ENCODE measurements around the gene MRPS10. TPM values are rescaled to one million over a fixed set of nuclear protein-coding genes. Genes with fewer than 3 reads are reported as not detected.

MRPS10 gene
- total RNA-seq: 46.4 TPM
- 24.1 TPM for polyA plus RNA-seq

DNA sequence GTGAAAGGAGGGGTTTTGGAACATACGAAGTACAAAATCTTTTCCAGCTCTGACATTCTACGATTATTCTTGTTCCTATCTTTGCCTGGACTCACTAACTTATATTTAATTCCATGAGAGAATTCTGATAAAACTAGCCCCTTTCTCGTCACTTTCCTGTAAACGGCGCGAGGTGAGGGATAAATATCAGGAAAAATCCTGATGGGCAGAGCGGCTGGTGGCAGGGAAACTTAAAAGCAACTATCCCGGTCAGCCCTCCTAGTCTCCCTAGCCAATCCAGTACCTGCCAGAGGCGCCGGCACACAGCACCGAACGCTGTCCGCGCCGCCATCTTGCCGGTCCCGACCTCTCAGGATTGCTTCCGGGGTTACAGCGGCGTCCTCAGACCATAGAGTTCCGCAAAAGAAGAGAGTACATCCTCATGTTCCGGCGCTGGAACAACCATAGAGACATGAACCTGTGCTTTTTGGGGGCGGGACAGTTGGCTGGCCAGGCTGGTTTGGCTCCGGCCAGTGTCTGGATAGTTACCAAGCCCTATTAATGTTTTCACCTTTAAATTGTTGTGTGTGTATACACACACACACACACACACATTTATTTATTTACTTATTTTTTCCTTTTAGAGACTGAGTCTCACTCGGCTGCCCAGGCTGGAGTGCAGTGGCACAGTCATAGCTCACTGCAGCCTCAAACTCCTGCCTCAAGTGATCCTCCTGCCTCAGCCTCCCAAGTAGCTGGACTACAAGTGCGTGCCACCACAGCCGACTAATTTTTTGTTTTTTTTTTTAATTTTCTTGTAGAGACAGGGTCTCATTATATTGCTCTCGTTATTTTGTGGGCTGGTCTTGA lies at the start of gene MRPS10:
MRPS10 (minus strand) TSS at position 343 of the 849 bp plus-strand sequence; CDS start at position 331, 12 bp downstream.
- Histone ChIP-seq H3K27ac (ENCODE audit: low read depth) (no peak within 1 kb of the TSS), H3K36me3 (ENCODE audit: insufficient read depth) (no peaks in the 10 kb centered on the region), H3K4me1 (ENCODE audit: insufficient read depth) (no peaks in the 10 kb centered on the region), H3K4me3 (ENCODE audit: low read depth, low read length) (peak within 1 kb of the TSS; percentile 61)
- DNase-seq (ENCODE audit: extremely low spot score): peak; percentile 92
- 10% methylated on average over 29 of the region's 29 CpGs for WGBS

DNA sequence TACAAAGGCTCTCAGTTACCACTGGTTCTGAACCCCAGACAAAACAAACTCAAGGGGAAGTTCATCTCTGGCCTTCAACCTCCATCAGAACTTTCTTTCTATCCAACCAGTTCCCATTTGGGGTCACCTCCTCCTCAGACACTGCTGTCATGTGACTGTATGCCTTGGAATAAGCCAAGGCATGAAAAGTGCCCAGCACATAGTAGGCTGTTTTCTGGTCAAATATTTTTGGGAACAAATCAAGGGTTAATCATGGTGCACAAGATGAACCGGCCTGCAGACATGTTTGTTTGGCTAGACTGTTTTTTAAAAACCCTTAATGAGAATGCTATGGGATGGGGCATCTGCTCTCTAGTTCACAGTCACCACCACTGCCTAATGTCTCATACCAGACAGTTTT lies 48.9 kb upstream of the MRPS10 start:
- no peaks in the 10 kb centered on the region for H3K36me3 ChIP-seq (ENCODE audit: insufficient read depth)
- DNase-seq (ENCODE audit: extremely low spot score): no peak
- WGBS: 78% methylated on average over 1 of the region's 1 CpG

DNA sequence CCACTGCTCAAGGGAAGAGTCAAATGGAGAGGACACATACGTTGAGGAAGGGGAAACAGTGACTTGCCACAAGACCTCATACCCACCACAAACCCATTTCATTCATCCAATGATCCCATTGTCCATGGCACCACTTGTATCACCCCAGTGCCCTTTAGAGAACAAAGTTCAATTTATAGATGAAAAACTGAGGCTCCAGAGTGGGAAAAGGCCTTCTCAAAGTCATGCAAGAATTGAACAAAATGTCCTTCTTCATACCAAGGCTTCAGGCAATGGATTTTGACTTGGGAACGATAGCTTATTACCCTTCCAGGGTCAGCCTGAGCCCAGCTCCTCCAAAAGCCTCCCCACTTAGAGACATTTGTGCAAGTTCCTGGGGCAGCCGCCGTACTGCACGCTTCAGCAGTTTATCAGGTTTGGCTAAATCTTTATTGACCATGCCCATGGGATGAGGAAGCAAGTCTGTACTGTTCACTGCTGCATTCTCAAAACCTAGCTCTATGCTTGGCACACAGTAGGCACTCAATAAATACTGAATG lies 47.3 kb upstream of the MRPS10 start:
- no peak for DNase-seq (ENCODE audit: extremely low spot score)
- H3K27ac ChIP-seq (ENCODE audit: low read depth): no peak overlapping the region
- no peaks in the 10 kb centered on the region for H3K4me1 ChIP-seq (ENCODE audit: insufficient read depth)
- no peak overlapping the region for H3K4me3 ChIP-seq (ENCODE audit: low read depth, low read length)
- H3K36me3 ChIP-seq (ENCODE audit: insufficient read depth): no peaks in the 10 kb centered on the region
- WGBS: 80% methylated on average over 5 of the region's 5 CpGs

More for the DNA sequence above, 48.9 kb upstream of the MRPS10 start:
- H3K4me3 ChIP-seq (ENCODE audit: low read depth, low read length): no peak overlapping the region
- no peak overlapping the region for H3K27ac ChIP-seq (ENCODE audit: low read depth)
- no peaks in the 10 kb centered on the region for H3K4me1 ChIP-seq (ENCODE audit: insufficient read depth)

DNA sequence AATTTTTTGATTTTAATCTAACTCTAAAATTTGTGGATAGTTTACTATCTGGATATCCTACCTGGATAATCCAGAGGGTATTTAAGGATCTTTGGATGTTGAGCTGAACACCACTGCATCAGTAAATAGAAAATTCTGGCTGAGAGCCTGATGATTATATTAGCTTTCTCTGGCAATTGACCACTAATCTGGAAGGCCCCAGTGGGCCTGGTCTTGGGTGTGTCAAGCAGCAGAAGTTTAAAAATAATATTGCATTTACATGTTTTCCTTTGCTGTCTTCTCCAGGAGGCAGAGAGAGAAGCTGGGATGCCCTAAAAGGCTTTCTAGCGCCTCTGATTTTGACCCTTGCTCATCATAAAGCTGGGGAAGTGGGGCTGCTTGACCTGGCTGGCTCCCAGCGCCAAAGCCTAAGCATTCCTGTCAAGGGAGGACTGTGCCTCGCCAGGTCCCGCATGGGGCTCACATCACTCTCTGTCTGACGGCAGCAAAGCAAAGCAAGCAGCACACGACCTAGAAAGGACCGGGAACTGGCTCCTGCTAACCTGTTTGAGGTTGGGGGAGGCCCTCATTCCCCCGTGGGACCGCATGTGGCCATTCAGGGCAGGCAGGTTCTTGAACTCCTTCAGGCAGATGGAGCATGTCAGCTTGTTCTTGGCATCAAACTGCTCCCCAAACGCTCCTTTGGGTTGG lies 46.6 kb upstream of the MRPS10 start:
- Histone ChIP-seq H3K4me1 (ENCODE audit: insufficient read depth) (no peaks in the 10 kb centered on the region), H3K4me3 (ENCODE audit: low read depth, low read length) (no peak overlapping the region), H3K27ac (ENCODE audit: low read depth) (no peak overlapping the region), H3K36me3 (ENCODE audit: insufficient read depth) (no peaks in the 10 kb centered on the region)
- no peak for DNase-seq (ENCODE audit: extremely low spot score)
- WGBS: 52% methylated on average over 10 of the region's 10 CpGs

DNA sequence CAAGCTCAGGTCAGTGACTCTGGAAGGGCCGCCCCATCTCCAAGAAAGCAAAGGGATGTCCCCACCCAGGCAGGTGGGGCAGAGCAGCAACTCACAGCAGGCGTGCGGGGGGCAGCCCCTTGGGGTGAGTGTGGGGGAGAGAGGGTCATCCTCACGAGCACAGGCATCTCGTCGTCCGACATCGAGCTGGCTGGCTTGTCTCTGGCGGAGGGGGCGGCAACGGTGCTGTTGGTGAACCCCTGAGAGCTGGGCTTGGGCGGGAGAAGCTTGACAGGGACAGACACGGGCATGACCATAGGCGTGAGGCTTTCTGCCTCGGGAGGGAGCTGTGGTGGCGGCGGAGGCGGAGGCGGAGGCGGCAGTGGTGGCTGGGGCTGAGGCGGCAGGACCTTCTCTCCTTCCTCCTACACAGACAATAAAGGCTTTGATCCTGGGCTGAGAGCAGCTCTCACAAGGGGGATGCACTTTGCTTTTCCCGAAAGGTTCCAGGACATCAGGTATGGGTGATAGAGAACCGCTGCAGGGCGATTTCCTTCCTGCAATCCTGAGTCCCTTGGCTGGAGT lies 45.6 kb upstream of the MRPS10 start:
- Histone ChIP-seq H3K4me3 (ENCODE audit: low read depth, low read length) (no peak overlapping the region), H3K27ac (ENCODE audit: low read depth) (no peak overlapping the region), H3K4me1 (ENCODE audit: insufficient read depth) (no peaks in the 10 kb centered on the region), H3K36me3 (ENCODE audit: insufficient read depth) (no peaks in the 10 kb centered on the region)
- DNase-seq (ENCODE audit: extremely low spot score): no peak
- 87% methylated on average over 24 of the region's 24 CpGs for WGBS

DNA sequence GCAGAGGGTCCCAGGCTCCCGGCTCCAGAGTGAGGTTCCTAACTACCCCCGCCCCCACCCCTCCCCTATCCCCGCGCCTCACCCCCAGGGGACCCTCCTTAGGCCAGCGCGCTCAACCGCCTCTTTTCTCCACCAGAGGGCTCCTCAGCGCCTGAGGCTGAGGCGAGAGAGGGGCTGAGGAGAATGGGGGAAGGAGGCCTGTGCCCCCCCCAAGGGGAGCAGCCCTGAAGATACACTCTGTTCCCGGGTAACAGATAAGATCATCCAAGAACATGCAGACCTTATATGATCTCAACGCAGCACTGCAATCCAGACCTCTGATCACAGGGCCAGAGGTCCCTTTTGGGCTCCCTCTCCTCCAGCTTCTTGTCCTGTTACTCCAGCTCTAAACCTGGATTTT lies 43.3 kb upstream of the MRPS10 start:
- no peak for DNase-seq (ENCODE audit: extremely low spot score)
- no peak overlapping the region for H3K4me3 ChIP-seq (ENCODE audit: low read depth, low read length)
- H3K27ac ChIP-seq (ENCODE audit: low read depth): no peak overlapping the region
- no peaks in the 10 kb centered on the region for H3K4me1 ChIP-seq (ENCODE audit: insufficient read depth)
- no peaks in the 10 kb centered on the region for H3K36me3 ChIP-seq (ENCODE audit: insufficient read depth)
- 40% methylated on average over 11 of the region's 11 CpGs for WGBS

DNA sequence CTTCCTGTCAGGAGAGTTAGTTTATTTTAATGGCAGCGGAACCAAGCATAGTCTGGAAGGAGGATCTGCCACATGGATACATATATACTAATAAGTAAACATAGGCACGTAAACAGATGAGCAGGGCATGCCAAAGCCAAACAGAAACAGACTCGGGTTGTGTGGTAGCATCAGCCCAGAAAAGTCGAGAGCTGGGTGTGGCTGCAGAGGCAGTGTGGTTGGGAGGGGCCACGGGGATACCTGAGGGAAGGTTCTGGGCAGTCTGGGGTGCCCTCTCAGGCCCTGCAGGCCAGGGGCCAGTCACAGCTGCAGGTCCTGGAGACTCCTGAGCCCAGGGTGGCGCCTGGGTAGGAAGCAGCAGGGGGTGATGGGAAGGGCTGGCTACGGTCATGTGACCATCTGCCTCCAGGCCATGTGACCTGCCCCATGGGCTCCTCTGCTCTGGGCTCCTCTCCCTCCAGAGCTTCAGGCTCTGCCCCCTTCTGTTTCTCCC lies 42.8 kb upstream of the MRPS10 start:
- H3K4me3 ChIP-seq (ENCODE audit: low read depth, low read length): peak overlapping the region; percentile 10
- DNase-seq (ENCODE audit: extremely low spot score): no peak
- WGBS: 43% methylated on average over 7 of the region's 7 CpGs
- no peaks in the 10 kb centered on the region for H3K36me3 ChIP-seq (ENCODE audit: insufficient read depth)
- no peaks in the 10 kb centered on the region for H3K4me1 ChIP-seq (ENCODE audit: insufficient read depth)
- H3K27ac ChIP-seq (ENCODE audit: low read depth): no peak overlapping the region

DNA sequence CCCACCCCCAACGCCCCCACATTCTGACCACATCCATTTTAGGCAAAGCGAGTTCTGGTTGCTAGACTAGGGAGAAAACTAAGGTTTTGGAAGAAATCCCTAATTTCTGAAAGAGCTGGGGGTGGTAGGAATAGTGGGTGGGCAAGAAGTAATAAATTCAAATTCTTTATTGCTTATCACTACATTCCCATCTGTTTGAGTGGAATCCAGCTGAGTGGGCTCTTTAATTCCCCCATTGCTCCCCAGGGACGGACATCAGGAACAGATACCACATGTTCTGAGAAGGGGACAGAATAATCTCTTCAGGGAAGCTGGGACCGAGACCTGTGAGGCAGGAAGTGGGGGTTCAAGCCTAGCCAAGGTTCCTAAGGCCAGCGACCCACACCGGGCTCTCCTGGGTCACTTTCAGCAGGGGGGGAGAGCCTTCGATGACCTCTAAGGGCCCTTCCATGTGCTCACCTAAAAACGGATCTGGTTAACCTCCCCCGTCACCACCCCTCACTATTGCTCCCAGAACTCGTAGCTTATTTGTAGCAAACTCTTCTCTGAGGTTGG lies 42.3 kb upstream of the MRPS10 start:
- Histone ChIP-seq H3K27ac (ENCODE audit: low read depth) (peak overlapping the region; percentile 18), H3K4me3 (ENCODE audit: low read depth, low read length) (peak overlapping the region; percentile 10), H3K36me3 (ENCODE audit: insufficient read depth) (no peaks in the 10 kb centered on the region), H3K4me1 (ENCODE audit: insufficient read depth) (no peaks in the 10 kb centered on the region)
- WGBS: 49% methylated on average over 10 of the region's 10 CpGs
- DNase-seq (ENCODE audit: extremely low spot score): no peak

DNA sequence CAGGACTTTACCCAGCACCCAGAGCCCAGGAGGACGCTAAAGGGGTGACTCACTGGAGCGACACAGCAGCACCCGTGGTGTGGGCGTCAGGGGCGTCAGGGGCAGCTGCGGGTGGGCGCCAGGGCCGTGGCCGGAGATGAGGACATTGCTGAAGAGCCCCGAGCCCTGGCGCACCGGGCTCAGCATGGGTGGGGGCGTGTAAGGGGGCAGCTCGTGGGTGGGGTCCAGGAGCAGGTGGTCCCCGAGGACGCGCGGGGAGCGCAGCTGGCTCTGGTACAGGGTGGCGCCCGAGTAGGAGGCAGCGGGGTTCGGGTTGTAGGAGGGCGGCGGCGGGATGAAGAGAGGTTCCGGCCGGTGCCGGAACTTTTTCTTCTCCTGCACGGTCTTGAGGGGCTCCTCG lies 41.6 kb upstream of the MRPS10 start:
- H3K4me1 ChIP-seq (ENCODE audit: insufficient read depth): no peaks in the 10 kb centered on the region
- no peak overlapping the region for H3K27ac ChIP-seq (ENCODE audit: low read depth)
- H3K36me3 ChIP-seq (ENCODE audit: insufficient read depth): peaks cover 2% of the 10 kb centered on the region
- H3K4me3 ChIP-seq (ENCODE audit: low read depth, low read length): no peak overlapping the region
- WGBS: 90% methylated on average over 31 of the region's 31 CpGs
- no peak for DNase-seq (ENCODE audit: extremely low spot score)

DNA sequence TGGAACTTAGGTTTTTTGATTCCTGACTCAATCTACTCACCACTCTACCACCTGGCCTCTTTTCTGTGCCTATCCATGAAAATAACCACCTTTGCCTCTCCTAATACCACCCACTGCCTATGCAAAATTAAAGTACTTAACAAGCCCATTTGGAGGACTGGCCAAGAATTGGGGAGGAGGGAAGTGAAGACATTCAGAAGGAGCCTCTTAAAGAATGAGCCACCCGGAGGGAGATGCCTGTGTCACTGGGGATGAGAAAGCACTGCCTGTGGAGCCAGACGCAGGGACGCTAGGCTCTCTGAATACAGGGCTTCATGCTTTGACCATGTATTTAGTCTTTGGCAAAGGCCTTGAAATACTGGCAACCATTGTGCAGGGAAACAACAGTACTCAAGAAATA lies 40.0 kb upstream of the MRPS10 start:
- no peaks in the 10 kb centered on the region for H3K4me1 ChIP-seq (ENCODE audit: insufficient read depth)
- no peak for DNase-seq (ENCODE audit: extremely low spot score)
- H3K4me3 ChIP-seq (ENCODE audit: low read depth, low read length): no peak overlapping the region
- H3K36me3 ChIP-seq (ENCODE audit: insufficient read depth): peaks cover 2% of the 10 kb centered on the region
- 84% methylated on average over 3 of the region's 3 CpGs for WGBS
- no peak overlapping the region for H3K27ac ChIP-seq (ENCODE audit: low read depth)

DNA sequence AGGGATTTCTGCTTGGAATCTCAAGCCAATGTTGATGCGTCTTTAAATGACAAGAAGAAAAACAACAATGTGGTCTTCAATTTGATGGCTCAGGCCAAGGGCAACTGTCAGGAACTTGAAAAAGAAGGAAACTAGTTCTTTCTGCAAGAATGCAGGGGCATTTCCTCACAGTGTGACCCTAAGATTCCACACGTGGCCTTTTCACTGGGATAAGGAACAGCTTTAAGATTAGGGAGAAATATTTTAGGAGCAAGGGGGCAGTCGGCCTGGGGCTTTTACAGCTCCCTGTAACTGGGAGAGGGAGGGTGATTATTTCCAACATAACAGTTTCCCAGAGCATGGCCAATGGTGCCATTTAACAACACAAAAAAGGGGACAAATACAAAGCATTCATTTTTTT lies 39.4 kb upstream of the MRPS10 start:
- Histone ChIP-seq H3K4me3 (ENCODE audit: low read depth, low read length) (no peak overlapping the region), H3K4me1 (ENCODE audit: insufficient read depth) (no peaks in the 10 kb centered on the region), H3K36me3 (ENCODE audit: insufficient read depth) (peaks cover 2% of the 10 kb centered on the region), H3K27ac (ENCODE audit: low read depth) (no peak overlapping the region)
- WGBS: 51% methylated on average over 3 of the region's 3 CpGs
- no peak for DNase-seq (ENCODE audit: extremely low spot score)

DNA sequence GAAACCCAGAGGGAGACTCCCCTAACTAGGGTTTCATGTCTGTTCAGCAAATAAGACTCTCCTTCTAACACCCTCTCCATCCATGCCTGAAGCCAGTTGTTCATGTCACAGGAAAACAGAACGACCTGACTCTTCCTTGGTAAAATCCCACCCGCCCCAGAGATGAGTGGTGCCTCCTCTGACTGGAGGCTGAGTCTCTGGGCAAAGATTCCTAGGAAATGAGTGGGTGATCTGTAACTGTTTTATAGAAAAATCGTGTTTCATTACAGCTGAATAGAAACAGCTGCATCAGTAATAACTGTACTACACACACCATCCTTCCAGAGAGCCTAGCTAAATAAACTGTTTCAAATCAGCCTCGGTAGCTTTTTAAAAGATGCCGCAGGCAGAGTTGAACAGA lies 37.4 kb upstream of the MRPS10 start:
- Histone ChIP-seq H3K27ac (ENCODE audit: low read depth) (no peak overlapping the region), H3K4me1 (ENCODE audit: insufficient read depth) (peaks cover 3% of the 10 kb centered on the region), H3K4me3 (ENCODE audit: low read depth, low read length) (no peak overlapping the region), H3K36me3 (ENCODE audit: insufficient read depth) (peaks cover 2% of the 10 kb centered on the region)
- WGBS: 72% methylated on average over 5 of the region's 5 CpGs
- DNase-seq (ENCODE audit: extremely low spot score): no peak

DNA sequence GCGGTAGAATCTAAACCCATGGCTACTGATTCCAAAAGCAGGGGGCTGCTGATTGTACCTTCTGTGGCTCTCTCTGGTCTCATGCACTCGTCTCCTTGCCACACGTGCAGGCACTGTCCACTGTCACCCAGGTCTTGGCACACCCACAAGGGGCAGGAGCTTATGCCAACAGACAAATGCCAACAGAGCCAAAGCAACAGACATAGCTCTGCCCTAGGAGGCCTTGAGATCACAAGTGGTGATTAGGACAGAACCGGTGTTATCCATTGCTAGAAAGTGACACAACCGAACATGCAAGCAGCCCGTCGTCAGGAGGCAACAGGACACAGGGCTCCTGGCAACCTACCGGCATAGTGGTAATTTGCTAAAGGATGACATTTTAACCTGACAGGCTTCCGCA lies 36.8 kb upstream of the MRPS10 start:
- Histone ChIP-seq H3K4me3 (ENCODE audit: low read depth, low read length) (no peak overlapping the region), H3K36me3 (ENCODE audit: insufficient read depth) (peaks cover 2% of the 10 kb centered on the region), H3K27ac (ENCODE audit: low read depth) (no peak overlapping the region), H3K4me1 (ENCODE audit: insufficient read depth) (peaks cover 3% of the 10 kb centered on the region)
- WGBS: 89% methylated on average over 9 of the region's 9 CpGs
- DNase-seq (ENCODE audit: extremely low spot score): no peak
